Bronchial epithelial cell (primary cell): ENCODE measurements around the gene DDX49. TPM values are rescaled to one million over a fixed set of nuclear protein-coding genes. Genes with fewer than 3 reads are reported as not detected.
A peak's percentile ranks its signal among the peaks of the same experiment; 100 is the strongest.

Experiments used
- DNase-seq: peaks from one replicate; pipeline ENCODE4 v3.0.0-alpha.2; 2010; ENCODE audit warnings: low read depth
- FAIRE-seq: peaks from 2 replicates; lab custom pipeline; 2011; peaks lifted over from hg19 to GRCh38; lab: Jason Lieb, UNC
- H3K27me3 ChIP-seq: 2 replicates; pipeline ENCODE4 v1.5.1; 2011; ENCODE audit warnings: low read length; ENCODE audit not compliant: control insufficient read depth, insufficient read depth
- H3K36me3 ChIP-seq: 2 replicates; pipeline ENCODE4 v1.5.1; 2011; ENCODE audit warnings: low read length; ENCODE audit not compliant: control insufficient read depth, insufficient read depth
- H3K4me3 ChIP-seq: 2 replicates; pipeline ENCODE4 v1.5.1; 2011; ENCODE audit warnings: mild to moderate bottlenecking, low read depth, low read length, control low read depth
- total RNA-seq: library from RNA; depleted of rRNA; stranded (reverse); fragments of >200 nt; gene quantifications from 2 replicates; pipeline ENCODE4 v1.2.1, GENCODE V29; 2014
- TF ChIP-seq, protein P1 (sequence below): IDR thresholded peaks from 2 replicates; pipeline ENCODE4 v1.5.1; 2011; ENCODE audit warnings: mild to moderate bottlenecking, moderate library complexity, low read length, control low read depth, inconsistent platforms; ENCODE audit not compliant: insufficient read depth, severe bottlenecking

Gene DDX49
- total RNA-seq = 68.4 and 76.1 TPM in 2 replicates

GRCh38 chr19:18919086-18919899 is at the start of gene DDX49, which contains the start of gene COPE:
Gene DDX49, plus strand, starts transcription at chr19:18919715. Its CDS starts 27 bp downstream, at chr19:18919742.
Gene COPE, minus strand, starts transcription at chr19:18919387. Its CDS starts 39 bp downstream, at chr19:18919348.
- TF ChIP-seq, protein P1, sequence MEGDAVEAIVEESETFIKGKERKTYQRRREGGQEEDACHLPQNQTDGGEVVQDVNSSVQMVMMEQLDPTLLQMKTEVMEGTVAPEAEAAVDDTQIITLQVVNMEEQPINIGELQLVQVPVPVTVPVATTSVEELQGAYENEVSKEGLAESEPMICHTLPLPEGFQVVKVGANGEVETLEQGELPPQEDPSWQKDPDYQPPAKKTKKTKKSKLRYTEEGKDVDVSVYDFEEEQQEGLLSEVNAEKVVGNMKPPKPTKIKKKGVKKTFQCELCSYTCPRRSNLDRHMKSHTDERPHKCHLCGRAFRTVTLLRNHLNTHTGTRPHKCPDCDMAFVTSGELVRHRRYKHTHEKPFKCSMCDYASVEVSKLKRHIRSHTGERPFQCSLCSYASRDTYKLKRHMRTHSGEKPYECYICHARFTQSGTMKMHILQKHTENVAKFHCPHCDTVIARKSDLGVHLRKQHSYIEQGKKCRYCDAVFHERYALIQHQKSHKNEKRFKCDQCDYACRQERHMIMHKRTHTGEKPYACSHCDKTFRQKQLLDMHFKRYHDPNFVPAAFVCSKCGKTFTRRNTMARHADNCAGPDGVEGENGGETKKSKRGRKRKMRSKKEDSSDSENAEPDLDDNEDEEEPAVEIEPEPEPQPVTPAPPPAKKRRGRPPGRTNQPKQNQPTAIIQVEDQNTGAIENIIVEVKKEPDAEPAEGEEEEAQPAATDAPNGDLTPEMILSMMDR = no peak
- Histone ChIP-seq H3K27me3 (no peaks in the 10 kb centered on the region), H3K36me3 (peaks cover 28% of the 10 kb centered on the region), H3K4me3 (peak within 1 kb of the TSS; percentile 70)
- DNase-seq (peak; percentile 99), FAIRE-seq (peak; percentile 97)

GRCh38 chr19:18869781-18870530 is 49.6 kb upstream of the DDX49 start:
- DNase-seq = no peak
- Histone ChIP-seq H3K36me3 (peaks cover 14% of the 10 kb centered on the region), H3K4me3 (no peak overlapping the region), H3K27me3 (no peaks in the 10 kb centered on the region)
- no peak for FAIRE-seq
- TF ChIP-seq, protein P1 = no peak

DNA sequence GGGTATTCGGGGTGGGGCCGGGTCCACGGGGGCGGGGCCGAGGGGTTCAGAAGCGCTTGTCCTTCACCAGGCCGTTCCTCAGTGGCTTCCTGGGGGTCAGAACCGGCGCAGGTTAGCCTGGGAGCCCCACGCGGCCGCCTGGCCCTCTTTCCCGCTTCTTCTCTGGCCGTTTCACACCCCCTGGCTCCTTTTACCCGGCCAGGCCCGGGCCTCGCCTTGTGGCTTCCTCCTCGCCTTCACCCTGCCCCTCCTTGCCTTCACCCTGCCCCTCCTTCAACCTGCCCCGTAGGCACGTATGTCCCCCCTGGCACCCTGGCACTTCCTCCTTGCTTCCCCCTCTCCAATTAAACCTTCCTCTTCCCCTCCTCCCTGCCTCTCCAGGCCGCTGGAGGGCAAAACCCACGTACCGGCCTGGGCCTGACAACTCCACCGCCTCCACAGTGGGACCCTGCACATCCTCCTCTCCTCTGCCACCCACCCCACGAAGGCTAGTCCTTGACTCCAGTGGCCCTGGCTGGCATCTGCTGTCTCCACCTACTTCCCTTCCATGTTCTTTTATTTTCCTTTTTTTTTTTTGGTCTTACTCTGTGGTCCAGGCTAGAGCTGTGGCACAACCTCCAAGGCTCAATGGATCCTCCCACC is 48.9 kb upstream of the DDX49 start:
- Histone ChIP-seq H3K4me3 (no peak overlapping the region), H3K36me3 (peaks cover 12% of the 10 kb centered on the region), H3K27me3 (no peaks in the 10 kb centered on the region)
- no peak for FAIRE-seq
- DNase-seq = no peak
- TF ChIP-seq, protein P1 = no peak

DNA sequence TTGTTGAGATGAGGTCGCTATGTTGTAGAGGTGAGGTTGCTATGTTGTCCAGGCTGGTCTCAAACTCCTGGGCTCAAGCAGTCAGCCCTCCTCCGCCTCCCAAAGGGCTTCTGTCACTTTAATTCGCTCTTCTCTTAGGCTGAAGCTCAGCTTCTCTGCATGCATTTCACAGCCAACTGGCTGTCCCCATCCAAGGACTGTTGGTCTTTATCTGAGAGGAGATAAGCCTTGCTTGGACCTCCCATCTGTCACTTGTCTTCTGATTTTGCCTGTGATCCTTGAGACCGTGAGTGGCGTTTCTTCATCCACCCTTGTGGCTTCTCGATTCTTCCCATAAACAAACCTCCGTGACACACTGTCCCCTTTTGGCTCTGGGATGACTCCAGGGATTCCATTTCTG is 48.0 kb upstream of the DDX49 start:
- no peaks in the 10 kb centered on the region for H3K27me3 ChIP-seq
- FAIRE-seq = no peak
- no peak for DNase-seq
- no peak overlapping the region for H3K4me3 ChIP-seq
- H3K36me3 ChIP-seq = peaks cover 9% of the 10 kb centered on the region
- TF ChIP-seq, protein P1 = no peak

DNA sequence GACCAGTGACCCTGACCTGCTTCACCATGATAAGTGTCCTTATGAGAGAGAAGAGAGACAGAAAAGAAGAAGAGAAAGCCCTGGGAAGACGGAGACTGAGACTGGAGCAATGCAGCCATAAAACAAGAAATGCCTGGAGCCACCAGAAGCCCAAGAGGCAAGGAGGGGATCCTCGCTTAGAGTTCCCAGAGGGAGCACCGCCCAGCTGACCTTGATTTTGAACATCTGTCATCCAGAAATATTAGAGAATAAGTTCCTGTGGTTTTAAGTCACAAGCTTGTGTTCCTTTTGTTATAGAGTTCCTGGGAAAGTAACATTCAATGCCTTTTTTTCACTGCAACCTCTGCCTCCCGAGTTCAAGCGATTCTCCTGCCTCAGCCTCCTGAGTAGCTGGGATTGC is 43.8 kb upstream of the DDX49 start:
- FAIRE-seq (no peak), DNase-seq (no peak)
- Histone ChIP-seq H3K36me3 (no peaks in the 10 kb centered on the region), H3K27me3 (no peaks in the 10 kb centered on the region), H3K4me3 (no peak overlapping the region)
- TF ChIP-seq, protein P1 = no peak
